ENCODE data around the gene VPS37D.

- TF ChIP-seq CTCF (conservative IDR thresholded peaks at IDR 0.05; ENCODE audit: low read depth in 2 of 2), result no peak
- TF ChIP-seq EZH2 (IDR thresholded peaks at IDR 0.05; ENCODE audit: low read depth, unreplicated experiment), result no peak
- TF ChIP-seq REST (IDR thresholded peaks at IDR 0.05; ENCODE audit: unreplicated experiment), result no peak
- no peak for TF ChIP-seq POLR2AphosphoS5 (IDR thresholded peaks at IDR 0.05; ENCODE audit: low read depth)
- TF ChIP-seq EZH2phosphoT487 (IDR thresholded peaks at IDR 0.05; ENCODE audit: unreplicated experiment), result no peak
- TF ChIP-seq CREB1 (CRISPR knock-in tag; IDR thresholded peaks at IDR 0.05; ENCODE audit: low read depth), result no peak
- no peak for TF ChIP-seq JUNB (IDR thresholded peaks at IDR 0.05; ENCODE audit: unreplicated experiment)
- no peak for TF ChIP-seq ZNF331 (CRISPR knock-in tag; IDR thresholded peaks at IDR 0.05; ENCODE audit: low read depth)
- TF ChIP-seq ETS1 (IDR thresholded peaks at IDR 0.05), result no peak
Measured at GRCh38 chr7:73685311-73685710, 17.7 kb downstream of the VPS37D start.

Measured in GM23338 (cell line).